PFSK-1 (cell line): ENCODE measurements around the gene IL20.

Experiments
- POLR2AphosphoS5 ChIP-seq: IDR thresholded peaks from 2 replicates; pipeline ENCODE4 v1.6.1; 2012; ENCODE audit warnings: low read depth, mild to moderate bottlenecking, control low read depth, low read length, moderate library complexity
- SIN3A ChIP-seq: IDR thresholded peaks from 2 replicates; pipeline ENCODE4 v1.6.1; 2012; ENCODE audit warnings: mild to moderate bottlenecking, low read length, moderate library complexity, borderline replicate concordance; ENCODE audit not compliant: insufficient read depth
- TAF1 ChIP-seq: IDR thresholded peaks from 2 replicates; pipeline ENCODE4 v1.6.1; 2012; ENCODE audit warnings: low read length, control low read depth, borderline replicate concordance; ENCODE audit not compliant: insufficient read depth
- TF ChIP-seq, protein P1 (sequence below), 2 experiments: IDR thresholded peaks; 2 replicates each; pipeline versions ENCODE4 v1.6.1 to v1.8.0; 2011 to 2012; ENCODE audit warnings: low read depth in 2 of 2, low read length in 2 of 2, control low read depth in 1 of 2, inconsistent platforms in 1 of 2, mild to moderate bottlenecking in 1 of 2, moderate library complexity in 1 of 2; ENCODE audit not compliant: insufficient read depth in 1 of 2

DNA sequence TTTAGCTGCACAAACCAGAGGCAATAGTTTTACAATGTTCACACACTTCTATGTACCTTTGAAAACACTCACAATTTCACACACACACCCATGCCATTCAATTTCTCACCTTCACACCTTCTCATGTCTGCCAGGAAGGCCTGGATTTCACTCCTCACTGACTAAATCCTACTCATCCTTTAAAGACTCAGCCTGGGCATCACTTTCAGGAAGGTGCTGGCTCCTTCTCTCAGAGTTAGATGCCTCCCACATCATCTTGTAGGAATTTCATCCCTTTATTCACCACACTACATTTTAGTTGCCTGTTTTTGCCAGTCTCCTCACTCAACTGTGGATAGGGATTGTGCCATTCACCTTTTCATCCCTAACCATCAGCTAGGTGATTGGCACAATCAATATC is 2.3 kb downstream of the IL20 start:
- no peak for TF ChIP-seq TAF1
- TF ChIP-seq POLR2AphosphoS5 = no peak
- TF ChIP-seq, protein P1, sequence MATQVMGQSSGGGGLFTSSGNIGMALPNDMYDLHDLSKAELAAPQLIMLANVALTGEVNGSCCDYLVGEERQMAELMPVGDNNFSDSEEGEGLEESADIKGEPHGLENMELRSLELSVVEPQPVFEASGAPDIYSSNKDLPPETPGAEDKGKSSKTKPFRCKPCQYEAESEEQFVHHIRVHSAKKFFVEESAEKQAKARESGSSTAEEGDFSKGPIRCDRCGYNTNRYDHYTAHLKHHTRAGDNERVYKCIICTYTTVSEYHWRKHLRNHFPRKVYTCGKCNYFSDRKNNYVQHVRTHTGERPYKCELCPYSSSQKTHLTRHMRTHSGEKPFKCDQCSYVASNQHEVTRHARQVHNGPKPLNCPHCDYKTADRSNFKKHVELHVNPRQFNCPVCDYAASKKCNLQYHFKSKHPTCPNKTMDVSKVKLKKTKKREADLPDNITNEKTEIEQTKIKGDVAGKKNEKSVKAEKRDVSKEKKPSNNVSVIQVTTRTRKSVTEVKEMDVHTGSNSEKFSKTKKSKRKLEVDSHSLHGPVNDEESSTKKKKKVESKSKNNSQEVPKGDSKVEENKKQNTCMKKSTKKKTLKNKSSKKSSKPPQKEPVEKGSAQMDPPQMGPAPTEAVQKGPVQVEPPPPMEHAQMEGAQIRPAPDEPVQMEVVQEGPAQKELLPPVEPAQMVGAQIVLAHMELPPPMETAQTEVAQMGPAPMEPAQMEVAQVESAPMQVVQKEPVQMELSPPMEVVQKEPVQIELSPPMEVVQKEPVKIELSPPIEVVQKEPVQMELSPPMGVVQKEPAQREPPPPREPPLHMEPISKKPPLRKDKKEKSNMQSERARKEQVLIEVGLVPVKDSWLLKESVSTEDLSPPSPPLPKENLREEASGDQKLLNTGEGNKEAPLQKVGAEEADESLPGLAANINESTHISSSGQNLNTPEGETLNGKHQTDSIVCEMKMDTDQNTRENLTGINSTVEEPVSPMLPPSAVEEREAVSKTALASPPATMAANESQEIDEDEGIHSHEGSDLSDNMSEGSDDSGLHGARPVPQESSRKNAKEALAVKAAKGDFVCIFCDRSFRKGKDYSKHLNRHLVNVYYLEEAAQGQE (IDR thresholded peaks at IDR 0.05; ENCODE audit: insufficient read depth in 1 of 2, low read depth in 2 of 2, low read length in 2 of 2) = no peak
- TF ChIP-seq SIN3A = no peak
